Liver (tissue), 9 donors: Measurements from ENCODE around the gene DIP2A. TPM values are rescaled to one million over a fixed set of nuclear protein-coding genes. Genes with fewer than 3 reads are reported as not detected.

Experiments
- DNase-seq: peaks from one replicate; pipeline ENCODE4 v3.0.0-alpha.2; 2017; ENCODE audit warnings: low spot score
- H3K27ac ChIP-seq, 2 donors: one replicate each; pipeline ENCODE4 v1.7.0; 2013; ENCODE audit warnings: inconsistent platforms in 2 of 2, low read length in 2 of 2, control low read depth in 1 of 2, low read depth in 1 of 2, mild to moderate bottlenecking in 1 of 2
- H3K27me3 ChIP-seq, 4 donors: one replicate each; pipeline versions ENCODE4 v1.6.1 to v1.7.0; 2013; ENCODE audit warnings: low read length in 3 of 4, inconsistent platforms in 1 of 4, mild to moderate bottlenecking in 1 of 4, moderate library complexity in 1 of 4; ENCODE audit not compliant: control insufficient read depth in 4 of 4, insufficient read depth in 4 of 4
- H3K36me3 ChIP-seq, 4 donors: one replicate each; pipeline versions ENCODE4 v1.6.1 to v1.7.0; 2013; ENCODE audit warnings: low read length in 3 of 4, mild to moderate bottlenecking in 3 of 4, low read depth in 1 of 4, moderate library complexity in 1 of 4; ENCODE audit not compliant: control insufficient read depth in 4 of 4, insufficient read depth in 3 of 4
- H3K4me1 ChIP-seq, 4 donors: one replicate each; pipeline versions ENCODE4 v1.6.1 to v1.7.0; 2013; ENCODE audit warnings: low read length in 3 of 4, mild to moderate bottlenecking in 3 of 4, moderate library complexity in 1 of 4; ENCODE audit not compliant: control insufficient read depth in 4 of 4, insufficient read depth in 4 of 4
- H3K4me3 ChIP-seq, 3 donors: one replicate each; pipeline versions ENCODE4 v1.6.1 to v1.7.0; 2013; ENCODE audit warnings: low read length in 3 of 3, control low read depth in 1 of 3, low read depth in 1 of 3, mild to moderate bottlenecking in 1 of 3
- H3K9ac ChIP-seq, 2 donors: one replicate each; pipeline ENCODE4 v1.7.0; 2013; ENCODE audit warnings: low read length in 2 of 2, mild to moderate bottlenecking in 2 of 2, moderate library complexity in 2 of 2, control low read depth in 1 of 2, low read depth in 1 of 2
- H3K9me3 ChIP-seq, 4 donors: one replicate each; pipeline versions ENCODE4 v1.6.1 to v1.7.0; 2013; ENCODE audit warnings: low read length in 3 of 4; ENCODE audit not compliant: control insufficient read depth in 4 of 4
- CTCF ChIP-seq: fragments of 150-350 bp; IDR thresholded peaks from 2 replicates; pipeline ENCODE4 v1.5.1; 2017; ENCODE audit warnings: improper control_type of control experiment, low read depth, low read length; ENCODE audit not compliant: missing input control
- EGR1 ChIP-seq, 2 donors: IDR thresholded peaks; 2 replicates each; pipeline ENCODE4 v1.6.1; 2016 to 2018; ENCODE audit warnings: antibody characterized with exemption in 2 of 2, low read depth in 2 of 2
- FOXA1 ChIP-seq: IDR thresholded peaks from 2 replicates; pipeline ENCODE4 v1.6.1; 2016; ENCODE audit warnings: antibody characterized with exemption
- FOXA2 ChIP-seq: IDR thresholded peaks from 2 replicates; pipeline ENCODE4 v1.6.1; 2016; ENCODE audit warnings: antibody characterized with exemption
- GABPA ChIP-seq, 2 donors: IDR thresholded peaks in 1 of 2; conservative IDR thresholded peaks in 1 of 2; 2 replicates each; pipeline ENCODE4 v1.6.1; 2016; ENCODE audit warnings: antibody characterized with exemption in 2 of 2, mild to moderate bottlenecking in 1 of 2, moderate library complexity in 1 of 2
- HNF4A ChIP-seq, 2 donors: conservative IDR thresholded peaks; 2 replicates each; pipeline ENCODE4 v1.6.1; 2016; ENCODE audit warnings: antibody characterized with exemption in 2 of 2, mild to moderate bottlenecking in 2 of 2
- HNF4G ChIP-seq: IDR thresholded peaks from 2 replicates; pipeline ENCODE4 v1.6.1; 2016; ENCODE audit warnings: antibody characterized with exemption
- JUND ChIP-seq, 2 donors: IDR thresholded peaks; 2 replicates each; pipeline ENCODE4 v1.6.1; 2016; ENCODE audit warnings: antibody characterized with exemption in 2 of 2
- MAX ChIP-seq: IDR thresholded peaks from 2 replicates; pipeline ENCODE4 v1.6.1; 2016; ENCODE audit warnings: antibody characterized with exemption
- NR2F2 ChIP-seq: IDR thresholded peaks from 2 replicates; pipeline ENCODE4 v1.6.1; 2016; ENCODE audit warnings: antibody characterized with exemption
- RAD21 ChIP-seq, 2 donors: IDR thresholded peaks; 2 replicates each; pipeline ENCODE4 v1.6.1; 2016; ENCODE audit warnings: antibody characterized with exemption in 2 of 2, mild to moderate bottlenecking in 2 of 2
- REST ChIP-seq: IDR thresholded peaks from 2 replicates; pipeline ENCODE4 v1.6.1; 2016; ENCODE audit warnings: antibody characterized with exemption, mild to moderate bottlenecking
- RXRA ChIP-seq, 2 donors: IDR thresholded peaks; 2 replicates each; pipeline ENCODE4 v1.6.1; 2017 to 2018; ENCODE audit warnings: antibody characterized with exemption in 2 of 2, mild to moderate bottlenecking in 1 of 2
- SP1 ChIP-seq: IDR thresholded peaks from 2 replicates; pipeline ENCODE4 v1.6.1; 2018; ENCODE audit warnings: antibody characterized with exemption, mild to moderate bottlenecking
- TAF1 ChIP-seq: conservative IDR thresholded peaks from 2 replicates; pipeline ENCODE4 v1.6.1; 2016; ENCODE audit warnings: antibody characterized with exemption, mild to moderate bottlenecking
- YY1 ChIP-seq: IDR thresholded peaks from 2 replicates; pipeline ENCODE4 v1.6.1; 2016; ENCODE audit warnings: antibody characterized with exemption, mild to moderate bottlenecking
- ZBTB33 ChIP-seq: IDR thresholded peaks from 2 replicates; pipeline ENCODE4 v1.6.1; 2016; ENCODE audit warnings: antibody characterized with exemption
- WGBS: extraction: QIAGEN DNeasy Blood & Tissue Kit; methylation state at CpG from one replicate; pipeline ENCODE4 v1.1.7; 2013; 5-methylcytosine and 5-hydroxymethylcytosine counted together
- polyA plus RNA-seq, 2 donors: library from polyadenylated mRNA; stranded (reverse) in 1 of 2; unstranded in 1 of 2; fragments of 200-250 nt in 1 of 2; fragments of >200 nt in 1 of 2; fragmentation: Nextera tagmentation in 1 of 2; extraction: Ambion mirVana in 1 of 2; gene quantifications; one replicate each; pipeline versions ENCODE4 v1.2.1 to v1.2.3, GENCODE V29; 2013 to 2015
- total RNA-seq, 2 donors: library from RNA; depleted of rRNA; stranded (reverse); fragments of >200 nt; gene quantifications; one replicate each; pipeline ENCODE4 v1.2.3, GENCODE V29; 2014
- donor health status: healthy.
- donor health status: healthy.
- donor health status: healthy.
- donor health status: healthy.
- donor health status: healthy.

Gene DIP2A
- total and polyA plus RNA-seq, 4 donors = 3.8 to 21.7 (median 7.5) TPM

GRCh38 chr21:46555225-46555617 is 96.5 kb downstream of the DIP2A start:
- DNase-seq = no peak
- WGBS = 96% methylated on average over 9 of the region's 9 CpGs

GRCh38 chr21:46555678-46556077 is 97.0 kb downstream of the DIP2A start:
- H3K36me3 ChIP-seq = peaks cover 5 to 62% (median 17%) of the 10 kb centered on the region in 4 donors
- no peak for DNase-seq
- no peaks in the 10 kb centered on the region for H3K27me3 ChIP-seq
- H3K4me3 ChIP-seq = no peak overlapping the region
- no peaks in the 10 kb centered on the region for H3K4me1 ChIP-seq
- no peaks in the 10 kb centered on the region for H3K9me3 ChIP-seq
- 98% methylated on average over 16 of the region's 16 CpGs for WGBS
- no peak overlapping the region for H3K9ac ChIP-seq
- no peak overlapping the region for H3K27ac ChIP-seq
- TF ChIP-seq RXRA (IDR thresholded peaks at IDR 0.05) = no peak
- TF ChIP-seq FOXA2 = no peak
- TF ChIP-seq HNF4G = no peak
- TF ChIP-seq ZBTB33 = no peak
- TF ChIP-seq MAX = no peak
- TF ChIP-seq SP1 = no peak
- no peak for TF ChIP-seq RAD21 (IDR thresholded peaks at IDR 0.05)
- no peak for TF ChIP-seq NR2F2
- no peak for TF ChIP-seq CTCF
- no peak for TF ChIP-seq JUND (IDR thresholded peaks at IDR 0.05)
- TF ChIP-seq GABPA (IDR thresholded peaks at IDR 0.05 in 1 of 2, conservative IDR thresholded peaks at IDR 0.05 in 1 of 2) = no peak
- TF ChIP-seq TAF1 = no peak

More at GRCh38 chr21:46555225-46555617, 96.5 kb downstream of the DIP2A start:
- Histone ChIP-seq H3K27me3 (no peaks in the 10 kb centered on the region), H3K36me3 (peaks cover 5 to 63% (median 13%) of the 10 kb centered on the region in 4 donors), H3K9me3 (no peaks in the 10 kb centered on the region), H3K4me1 (no peaks in the 10 kb centered on the region), H3K4me3 (no peak overlapping the region), H3K9ac (no peak overlapping the region), H3K27ac (no peak overlapping the region)
- TF ChIP-seq CTCF (no peak), REST (no peak), TAF1 (no peak), SP1 (no peak), YY1 (no peak), MAX (no peak), EGR1 (IDR thresholded peaks at IDR 0.05; ENCODE audit: low read depth in 2 of 2) (no peak), FOXA1 (no peak), HNF4A (conservative IDR thresholded peaks at IDR 0.05) (no peak)
